WTC11 (cell line): ENCODE measurements around the gene SOX6. TPM values are rescaled to one million over a fixed set of nuclear protein-coding genes. Genes with fewer than 3 reads are reported as not detected.

Source experiments
- ATAC-seq: fragments of 200-7000 bp; cut with Tn5 transposase; 2 replicates; pipeline ENCODE4 v1.10.0; 2021; ENCODE audit warnings: mild to moderate bottlenecking, moderate library complexity
- CTCF ChIA-PET: fragments of 300-600 bp; sonication (Branson Sonifier 250); formaldehyde crosslinking; loops from one replicate; lab custom pipeline; 2021; ENCODE audit warnings: antibody characterized with exemption; lab: Charles Lee
- POLR2A ChIA-PET: fragments of 350-600 bp; sonication (Branson Sonifier 250); formaldehyde crosslinking; loops from one replicate; lab custom pipeline; 2021; ENCODE audit warnings: antibody characterized with exemption; lab: Charles Lee
- DNase-seq: peaks from one replicate; pipeline ENCODE4 v3.0.0; 2021; ENCODE audit warnings: low spot score
- H3K27ac Mint-ChIP-seq: 2 replicates; pipeline ENCODE4 v1.8.0; 2021; ENCODE audit warnings: mixed read lengths
- H3K27me3 Mint-ChIP-seq: 2 replicates; pipeline ENCODE4 v1.8.0; 2021; ENCODE audit warnings: low read depth, mild to moderate bottlenecking, moderate library complexity, mixed read lengths
- H3K36me3 Mint-ChIP-seq: 2 replicates; pipeline ENCODE4 v1.8.0; 2021; ENCODE audit warnings: mixed read lengths
- H3K4me1 Mint-ChIP-seq: 2 replicates; pipeline ENCODE4 v1.8.0; 2022; ENCODE audit warnings: mixed read lengths
- H3K4me3 Mint-ChIP-seq: 2 replicates; pipeline ENCODE4 v1.8.0; 2021; ENCODE audit warnings: mild to moderate bottlenecking, moderate library complexity, mixed read lengths
- H3K9me3 Mint-ChIP-seq: 2 replicates; pipeline ENCODE4 v1.8.0; 2021; ENCODE audit warnings: mixed read lengths
- CBFB ChIP-seq: sonication (generic); formaldehyde crosslinking; IDR thresholded peaks from 2 replicates; pipeline ENCODE4 v1.8.1; 2022; ENCODE audit warnings: mild to moderate bottlenecking, low read depth, missing genetic modification reagents
- CTCF ChIP-seq: fragments of 200-600 bp; IDR thresholded peaks from 2 replicates; pipeline ENCODE4 v1.8.0; 2022; ENCODE audit warnings: antibody characterized with exemption
- E2F4 ChIP-seq: sonication (generic); formaldehyde crosslinking; IDR thresholded peaks from 2 replicates; pipeline ENCODE4 v1.8.1; 2022; ENCODE audit warnings: low read depth, mild to moderate bottlenecking, moderate library complexity, missing genetic modification reagents, borderline replicate concordance
- FOXJ3 ChIP-seq: sonication (generic); formaldehyde crosslinking; IDR thresholded peaks from 2 replicates; pipeline ENCODE4 v1.9.0; 2021; ENCODE audit warnings: missing genetic modification reagents, mild to moderate bottlenecking, borderline replicate concordance
- IRF2 ChIP-seq: sonication (generic); formaldehyde crosslinking; IDR thresholded peaks from 2 replicates; pipeline ENCODE4 v1.8.0; 2022; ENCODE audit warnings: low read depth, missing genetic modification reagents, borderline replicate concordance
- MAX ChIP-seq: sonication (generic); formaldehyde crosslinking; IDR thresholded peaks from 2 replicates; pipeline ENCODE4 v1.8.0; 2022; ENCODE audit warnings: mild to moderate bottlenecking, missing genetic modification reagents
- MXD4 ChIP-seq: fragments of 250-450 bp; sonication (Bioruptor Pico); IDR thresholded peaks from 2 replicates; pipeline ENCODE4 v1.8.0; 2021; ENCODE audit warnings: mild to moderate bottlenecking, moderate library complexity, borderline replicate concordance
- NFYB ChIP-seq: sonication (generic); formaldehyde crosslinking; conservative IDR thresholded peaks from 2 replicates; pipeline ENCODE4 v1.8.0; 2022; ENCODE audit warnings: low read depth, missing genetic modification reagents
- SMAD3 ChIP-seq: sonication (generic); formaldehyde crosslinking; IDR thresholded peaks from 2 replicates; pipeline ENCODE4 v1.8.0; 2022; ENCODE audit warnings: missing genetic modification reagents, mild to moderate bottlenecking, borderline replicate concordance
- ZNF232 ChIP-seq: sonication (generic); formaldehyde crosslinking; IDR thresholded peaks from 2 replicates; pipeline ENCODE4 v1.8.0; 2022; ENCODE audit warnings: mild to moderate bottlenecking, missing genetic modification reagents
- total RNA-seq: library from RNA; stranded (reverse); gene quantifications from 3 replicates; pipeline ENCODE4 v1.2.3, GENCODE V29; 2021
- TF ChIP-seq, protein P1 (sequence below): sonication (generic); formaldehyde crosslinking; IDR thresholded peaks from 2 replicates; pipeline ENCODE4 v1.8.1; 2023; ENCODE audit warnings: mild to moderate bottlenecking, moderate library complexity, missing genetic modification reagents
- TF ChIP-seq, protein P2 (sequence below): sonication (generic); formaldehyde crosslinking; IDR thresholded peaks from 2 replicates; pipeline ENCODE4 v1.8.1; 2023; ENCODE audit warnings: mild to moderate bottlenecking, missing genetic modification reagents, borderline replicate concordance
- TF ChIP-seq, protein P3 (sequence below): sonication (generic); formaldehyde crosslinking; IDR thresholded peaks from 2 replicates; pipeline ENCODE4 v1.8.1; 2022; ENCODE audit warnings: mild to moderate bottlenecking, missing genetic modification reagents, moderate library complexity, borderline replicate concordance

Gene SOX6
- total RNA-seq, 1 experiment from 2014 or later = 0.13 TPM

DNA sequence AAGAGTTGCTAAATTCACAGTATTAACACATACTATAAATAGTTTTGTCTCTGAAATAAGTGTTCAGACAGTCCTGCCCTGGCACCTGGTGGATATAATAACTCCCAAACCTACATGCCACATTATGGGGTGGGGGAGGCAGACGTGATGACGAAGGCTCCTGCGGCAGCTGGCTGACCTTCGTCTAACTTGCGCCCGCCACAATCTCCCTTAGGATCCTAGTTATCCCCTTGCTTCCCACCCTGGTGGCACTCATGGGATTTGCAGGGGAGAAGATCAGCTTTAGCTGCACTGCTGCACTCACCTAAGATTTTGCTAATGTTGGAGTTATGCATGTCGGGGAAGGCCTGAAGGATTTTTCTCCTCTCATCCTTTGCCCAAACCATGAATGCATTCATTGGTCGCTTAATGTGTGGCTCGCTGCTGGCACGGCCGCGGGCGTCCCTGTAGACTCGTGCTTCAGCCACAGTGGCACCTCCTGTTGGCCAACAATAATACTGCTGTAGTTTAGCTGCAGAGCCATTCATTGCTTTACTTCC is 367.6 kb downstream of the SOX6 start (continued):
- TF ChIP-seq, protein P1, sequence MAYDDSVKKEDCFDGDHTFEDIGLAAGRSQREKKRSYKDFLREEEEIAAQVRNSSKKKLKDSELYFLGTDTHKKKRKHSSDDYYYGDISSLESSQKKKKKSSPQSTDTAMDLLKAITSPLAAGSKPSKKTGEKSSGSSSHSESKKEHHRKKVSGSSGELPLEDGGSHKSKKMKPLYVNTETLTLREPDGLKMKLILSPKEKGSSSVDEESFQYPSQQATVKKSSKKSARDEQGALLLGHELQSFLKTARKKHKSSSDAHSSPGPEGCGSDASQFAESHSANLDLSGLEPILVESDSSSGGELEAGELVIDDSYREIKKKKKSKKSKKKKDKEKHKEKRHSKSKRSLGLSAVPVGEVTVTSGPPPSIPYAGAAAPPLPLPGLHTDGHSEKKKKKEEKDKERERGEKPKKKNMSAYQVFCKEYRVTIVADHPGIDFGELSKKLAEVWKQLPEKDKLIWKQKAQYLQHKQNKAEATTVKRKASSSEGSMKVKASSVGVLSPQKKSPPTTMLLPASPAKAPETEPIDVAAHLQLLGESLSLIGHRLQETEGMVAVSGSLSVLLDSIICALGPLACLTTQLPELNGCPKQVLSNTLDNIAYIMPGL (CRISPR knock-in tag) = no peak
- TF ChIP-seq CTCF (peak; percentile 77), NFYB (no peak), MAX (CRISPR knock-in tag) (0 out of 2 replicates have a peak, but pooled peaks have one; percentile 16), MXD4 (no peak), E2F4 (CRISPR knock-in tag) (no peak)
- TF ChIP-seq, all 79 proteins: peak for 3

- Mint-ChIP-seq H3K4me1 (peaks cover 8% of the 10 kb centered on the region), H3K4me3 (no peak overlapping the region), H3K27me3 (peaks cover 40% of the 10 kb centered on the region), H3K9me3 (no peaks in the 10 kb centered on the region), H3K27ac (no peak overlapping the region), H3K36me3 (no peaks in the 10 kb centered on the region)
- no peak for TF ChIP-seq ZNF232 (CRISPR knock-in tag)
- TF ChIP-seq IRF2 (CRISPR knock-in tag) = no peak
- TF ChIP-seq, protein P1 (CRISPR knock-in tag) = no peak
- no peak for TF ChIP-seq FOXJ3 (CRISPR knock-in tag)
- TF ChIP-seq, protein P2, sequence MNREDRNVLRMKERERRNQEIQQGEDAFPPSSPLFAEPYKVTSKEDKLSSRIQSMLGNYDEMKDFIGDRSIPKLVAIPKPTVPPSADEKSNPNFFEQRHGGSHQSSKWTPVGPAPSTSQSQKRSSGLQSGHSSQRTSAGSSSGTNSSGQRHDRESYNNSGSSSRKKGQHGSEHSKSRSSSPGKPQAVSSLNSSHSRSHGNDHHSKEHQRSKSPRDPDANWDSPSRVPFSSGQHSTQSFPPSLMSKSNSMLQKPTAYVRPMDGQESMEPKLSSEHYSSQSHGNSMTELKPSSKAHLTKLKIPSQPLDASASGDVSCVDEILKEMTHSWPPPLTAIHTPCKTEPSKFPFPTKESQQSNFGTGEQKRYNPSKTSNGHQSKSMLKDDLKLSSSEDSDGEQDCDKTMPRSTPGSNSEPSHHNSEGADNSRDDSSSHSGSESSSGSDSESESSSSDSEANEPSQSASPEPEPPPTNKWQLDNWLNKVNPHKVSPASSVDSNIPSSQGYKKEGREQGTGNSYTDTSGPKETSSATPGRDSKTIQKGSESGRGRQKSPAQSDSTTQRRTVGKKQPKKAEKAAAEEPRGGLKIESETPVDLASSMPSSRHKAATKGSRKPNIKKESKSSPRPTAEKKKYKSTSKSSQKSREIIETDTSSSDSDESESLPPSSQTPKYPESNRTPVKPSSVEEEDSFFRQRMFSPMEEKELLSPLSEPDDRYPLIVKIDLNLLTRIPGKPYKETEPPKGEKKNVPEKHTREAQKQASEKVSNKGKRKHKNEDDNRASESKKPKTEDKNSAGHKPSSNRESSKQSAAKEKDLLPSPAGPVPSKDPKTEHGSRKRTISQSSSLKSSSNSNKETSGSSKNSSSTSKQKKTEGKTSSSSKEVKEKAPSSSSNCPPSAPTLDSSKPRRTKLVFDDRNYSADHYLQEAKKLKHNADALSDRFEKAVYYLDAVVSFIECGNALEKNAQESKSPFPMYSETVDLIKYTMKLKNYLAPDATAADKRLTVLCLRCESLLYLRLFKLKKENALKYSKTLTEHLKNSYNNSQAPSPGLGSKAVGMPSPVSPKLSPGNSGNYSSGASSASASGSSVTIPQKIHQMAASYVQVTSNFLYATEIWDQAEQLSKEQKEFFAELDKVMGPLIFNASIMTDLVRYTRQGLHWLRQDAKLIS (CRISPR knock-in tag) = no peak
- no peak for TF ChIP-seq CBFB
- TF ChIP-seq, protein P3, sequence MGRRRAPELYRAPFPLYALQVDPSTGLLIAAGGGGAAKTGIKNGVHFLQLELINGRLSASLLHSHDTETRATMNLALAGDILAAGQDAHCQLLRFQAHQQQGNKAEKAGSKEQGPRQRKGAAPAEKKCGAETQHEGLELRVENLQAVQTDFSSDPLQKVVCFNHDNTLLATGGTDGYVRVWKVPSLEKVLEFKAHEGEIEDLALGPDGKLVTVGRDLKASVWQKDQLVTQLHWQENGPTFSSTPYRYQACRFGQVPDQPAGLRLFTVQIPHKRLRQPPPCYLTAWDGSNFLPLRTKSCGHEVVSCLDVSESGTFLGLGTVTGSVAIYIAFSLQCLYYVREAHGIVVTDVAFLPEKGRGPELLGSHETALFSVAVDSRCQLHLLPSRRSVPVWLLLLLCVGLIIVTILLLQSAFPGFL (CRISPR knock-in tag) = no peak
- no peak for TF ChIP-seq E2F4 (CRISPR knock-in tag)
- TF ChIP-seq SMAD3 = no peak
- CTCF ChIA-PET = interaction anchor here (0.6 to 2.3 kb wide), 18 partner anchors 8 to 626 kb away, joined by 3 to 19 read pairs (median 7); no protein-coding TSS in a partner anchor
- DNase-seq (no peak), ATAC-seq (no peak)
- POLR2A ChIA-PET = interaction anchor here (0.7 kb wide), 1 partner anchor 132 kb away, joined by 3 read pairs; no protein-coding TSS in a partner anchor
Measured at GRCh38 chr11:15988016-15988550, 368.3 kb downstream of the SOX6 start.
